ENCODE results near the gene SLC25A4. TPM values are rescaled to one million over a fixed set of nuclear protein-coding genes. Genes with fewer than 3 reads are reported as not detected.

The SLC25A4 gene
- total RNA-seq, 4 donors from 2014 or later: 135 to 158 (median 140) TPM

DNA sequence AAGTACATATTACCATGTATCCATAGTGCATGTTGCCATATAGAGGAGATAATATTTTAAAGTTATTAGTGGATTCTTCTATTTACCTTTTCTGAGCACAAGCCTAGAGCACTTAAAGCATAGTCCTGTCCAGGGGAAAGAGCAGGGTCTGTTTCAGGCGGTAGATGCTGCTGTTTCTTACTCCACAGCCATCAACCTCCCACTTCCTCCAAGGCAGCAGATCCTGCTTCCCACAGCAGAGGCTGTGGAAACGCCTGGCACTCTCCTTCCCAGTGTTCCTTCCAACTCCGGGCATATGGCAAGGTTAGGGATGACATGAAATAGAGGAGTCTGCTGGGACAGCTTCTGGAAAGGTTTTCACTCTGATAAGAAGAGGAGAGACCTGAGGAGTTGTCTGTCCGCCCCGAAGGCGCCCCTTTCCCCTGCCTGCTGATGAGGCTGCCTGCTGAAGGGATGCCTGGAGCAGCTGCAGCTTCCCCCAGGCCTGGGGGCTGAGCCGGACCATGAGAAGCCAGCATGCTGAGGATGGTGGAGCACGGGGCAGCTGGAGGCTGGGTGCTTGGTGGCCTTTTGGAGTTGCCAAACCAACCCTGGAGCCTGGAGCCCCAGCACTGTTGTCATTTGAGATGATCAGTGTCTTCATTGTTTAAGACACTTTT, 43.9 kb upstream of the SLC25A4 start:
- no peak for TF ChIP-seq EP300 (IDR thresholded peaks at IDR 0.05)
- TF ChIP-seq, protein P1, sequence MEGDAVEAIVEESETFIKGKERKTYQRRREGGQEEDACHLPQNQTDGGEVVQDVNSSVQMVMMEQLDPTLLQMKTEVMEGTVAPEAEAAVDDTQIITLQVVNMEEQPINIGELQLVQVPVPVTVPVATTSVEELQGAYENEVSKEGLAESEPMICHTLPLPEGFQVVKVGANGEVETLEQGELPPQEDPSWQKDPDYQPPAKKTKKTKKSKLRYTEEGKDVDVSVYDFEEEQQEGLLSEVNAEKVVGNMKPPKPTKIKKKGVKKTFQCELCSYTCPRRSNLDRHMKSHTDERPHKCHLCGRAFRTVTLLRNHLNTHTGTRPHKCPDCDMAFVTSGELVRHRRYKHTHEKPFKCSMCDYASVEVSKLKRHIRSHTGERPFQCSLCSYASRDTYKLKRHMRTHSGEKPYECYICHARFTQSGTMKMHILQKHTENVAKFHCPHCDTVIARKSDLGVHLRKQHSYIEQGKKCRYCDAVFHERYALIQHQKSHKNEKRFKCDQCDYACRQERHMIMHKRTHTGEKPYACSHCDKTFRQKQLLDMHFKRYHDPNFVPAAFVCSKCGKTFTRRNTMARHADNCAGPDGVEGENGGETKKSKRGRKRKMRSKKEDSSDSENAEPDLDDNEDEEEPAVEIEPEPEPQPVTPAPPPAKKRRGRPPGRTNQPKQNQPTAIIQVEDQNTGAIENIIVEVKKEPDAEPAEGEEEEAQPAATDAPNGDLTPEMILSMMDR (IDR thresholded peaks at IDR 0.05): no peak
- TF ChIP-seq POLR2AphosphoS5 (IDR thresholded peaks at IDR 0.05): no peak
- TF ChIP-seq POLR2A (IDR thresholded peaks at IDR 0.05; ENCODE audit: low read depth): no peak
- Histone ChIP-seq H3K4me3 (no peak overlapping the region), H3K27ac (replicated peaks in 1 of 4) (no peak overlapping the region), H3K36me3 (no peaks in the 10 kb centered on the region), H3K27me3 (peaks cover 0 to 4% (median 0%) of the 10 kb centered on the region in 4 donors), H3K9me3 (no peaks in the 10 kb centered on the region), H3K4me1 (no peaks in the 10 kb centered on the region)
- 81% methylated on average over 8 of the region's 8 CpGs for WGBS
- DNase-seq (ENCODE audit: extremely low spot score): no peak
- intact Hi-C loops (cut with DNase I): loop anchor here (10.0 kb wide), 1 partner anchor 354 kb away; no protein-coding TSS in a partner anchor

DNA sequence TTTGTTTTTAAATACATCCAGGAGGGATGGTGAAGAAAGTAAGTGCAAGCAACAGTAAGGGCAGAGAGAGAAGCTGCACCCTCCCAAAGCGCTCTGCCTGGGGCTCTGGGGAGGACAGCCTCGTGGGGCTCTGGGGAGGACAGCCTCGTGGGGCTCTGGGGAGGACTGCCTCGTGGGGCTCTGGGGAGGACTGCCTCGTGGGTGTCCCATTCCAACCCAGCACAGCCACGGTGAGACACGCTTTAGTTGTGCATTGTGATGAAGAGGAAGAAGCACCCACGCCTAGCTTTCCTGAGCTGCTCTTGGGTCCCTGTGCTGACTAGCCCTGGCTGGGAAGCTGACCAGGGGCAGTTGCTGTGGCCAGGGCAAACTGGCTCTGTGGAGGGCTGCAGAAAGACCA, 43.1 kb upstream of the SLC25A4 start:
- DNase-seq (ENCODE audit: extremely low spot score): no peak
- no peak for TF ChIP-seq POLR2AphosphoS5 (IDR thresholded peaks at IDR 0.05)
- TF ChIP-seq, protein P1 (IDR thresholded peaks at IDR 0.05): no peak
- TF ChIP-seq EP300 (IDR thresholded peaks at IDR 0.05): no peak
- TF ChIP-seq POLR2A (IDR thresholded peaks at IDR 0.05; ENCODE audit: low read depth): no peak
- 74% methylated on average over 8 of the region's 8 CpGs for WGBS
- Histone ChIP-seq H3K36me3 (no peaks in the 10 kb centered on the region), H3K27me3 (peaks cover 0 to 4% (median 0%) of the 10 kb centered on the region in 4 donors), H3K4me3 (no peak overlapping the region), H3K9me3 (no peaks in the 10 kb centered on the region), H3K27ac (replicated peaks in 1 of 4) (no peak overlapping the region), H3K4me1 (no peaks in the 10 kb centered on the region)
- intact Hi-C loops (cut with DNase I): loop anchor here (10.0 kb wide), 2 partner anchors 355 to 435 kb away; no protein-coding TSS in a partner anchor

DNA sequence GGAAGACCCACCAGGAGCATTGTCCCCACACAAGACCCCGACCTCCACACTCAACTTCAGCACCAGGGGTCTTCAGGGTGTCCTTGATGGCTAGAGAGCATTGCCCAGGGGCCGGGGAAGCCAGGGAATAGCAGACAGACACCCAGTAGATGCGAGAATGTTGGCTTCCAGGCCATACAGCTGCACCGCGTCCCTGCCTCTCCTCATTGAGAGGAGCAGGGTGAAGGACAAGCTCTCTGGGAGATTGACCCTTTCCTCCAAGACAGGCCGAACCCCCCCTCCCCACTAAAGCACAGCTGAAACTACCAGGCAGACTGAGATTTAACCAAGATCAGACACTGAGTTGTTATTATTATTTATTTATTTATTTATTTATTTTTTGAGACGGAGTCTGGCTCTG, 42.6 kb upstream of the SLC25A4 start:
- Histone ChIP-seq H3K9me3 (no peaks in the 10 kb centered on the region), H3K4me3 (no peak overlapping the region), H3K27me3 (peaks cover 0 to 4% (median 0%) of the 10 kb centered on the region in 4 donors), H3K36me3 (no peaks in the 10 kb centered on the region), H3K4me1 (no peaks in the 10 kb centered on the region), H3K27ac (replicated peaks in 1 of 4) (no peak overlapping the region)
- no peak for TF ChIP-seq EP300 (IDR thresholded peaks at IDR 0.05)
- TF ChIP-seq, protein P1 (IDR thresholded peaks at IDR 0.05): no peak
- no peak for TF ChIP-seq POLR2AphosphoS5 (IDR thresholded peaks at IDR 0.05)
- no peak for TF ChIP-seq POLR2A (IDR thresholded peaks at IDR 0.05; ENCODE audit: low read depth)
- DNase-seq (ENCODE audit: extremely low spot score): no peak
- intact Hi-C loops (cut with DNase I): loop anchor here (10.0 kb wide), 1 partner anchor 436 kb away; no protein-coding TSS in a partner anchor
- 89% methylated on average over 7 of the region's 7 CpGs for WGBS

DNA sequence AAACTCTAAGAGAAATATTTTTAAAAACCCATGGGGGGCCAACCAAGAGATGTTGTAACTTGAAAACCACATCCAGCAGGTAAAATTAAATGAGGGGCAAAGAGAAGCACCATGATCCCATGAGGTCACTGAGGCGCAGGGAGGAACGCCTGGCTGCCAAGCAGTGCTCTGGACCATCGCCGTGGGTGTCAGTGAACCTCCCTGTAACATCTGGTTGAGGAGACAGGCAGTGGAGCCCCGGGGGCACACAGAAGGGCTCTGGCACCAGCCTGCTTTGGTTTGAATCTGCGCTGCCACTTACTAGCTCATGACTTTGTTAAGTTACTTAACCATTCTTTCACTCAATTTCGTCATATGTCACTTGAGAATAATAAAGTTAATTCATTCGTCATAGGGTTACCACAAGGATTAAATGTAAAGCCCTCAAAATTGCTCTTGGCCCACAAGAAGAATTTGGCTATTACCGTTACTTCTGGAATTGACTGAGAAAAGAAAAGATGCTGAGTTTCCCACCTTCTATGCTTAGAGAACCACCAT, 41.6 kb upstream of the SLC25A4 start:
- WGBS: 86% methylated on average over 9 of the region's 9 CpGs
- no peak for DNase-seq (ENCODE audit: extremely low spot score)
- intact Hi-C loops (cut with DNase I): loop anchor here (10.0 kb wide), 1 partner anchor 437 kb away; no protein-coding TSS in a partner anchor
- Histone ChIP-seq H3K27ac (replicated peaks in 1 of 4) (no peak overlapping the region), H3K27me3 (peaks cover 0 to 4% (median 0%) of the 10 kb centered on the region in 4 donors), H3K4me1 (no peaks in the 10 kb centered on the region), H3K4me3 (no peak overlapping the region), H3K36me3 (no peaks in the 10 kb centered on the region), H3K9me3 (no peaks in the 10 kb centered on the region)
- TF ChIP-seq POLR2A (IDR thresholded peaks at IDR 0.05; ENCODE audit: low read depth) (no peak), POLR2AphosphoS5 (IDR thresholded peaks at IDR 0.05) (no peak), EP300 (IDR thresholded peaks at IDR 0.05) (no peak)
- TF ChIP-seq, protein P1 (IDR thresholded peaks at IDR 0.05): no peak

Data from esophagus muscularis mucosa (tissue), 4 donors.